ENCODE measurements around the gene LLGL2. TPM values are rescaled to one million over a fixed set of nuclear protein-coding genes. Genes with fewer than 3 reads are reported as not detected.
A peak's percentile ranks its signal among the peaks of the same experiment; 100 is the strongest.

Gene LLGL2
- total RNA-seq, 4 donors from 2014 or later, result 221 to 563 (median 300) TPM

- no peak for TF ChIP-seq POLR2A (IDR thresholded peaks at IDR 0.05)
- no peak for TF ChIP-seq CTCF (IDR thresholded peaks at IDR 0.05)
These were observed 13.6 kb upstream of the LLGL2 start for GRCh38 chr17:75511610-75512575.

DNA sequence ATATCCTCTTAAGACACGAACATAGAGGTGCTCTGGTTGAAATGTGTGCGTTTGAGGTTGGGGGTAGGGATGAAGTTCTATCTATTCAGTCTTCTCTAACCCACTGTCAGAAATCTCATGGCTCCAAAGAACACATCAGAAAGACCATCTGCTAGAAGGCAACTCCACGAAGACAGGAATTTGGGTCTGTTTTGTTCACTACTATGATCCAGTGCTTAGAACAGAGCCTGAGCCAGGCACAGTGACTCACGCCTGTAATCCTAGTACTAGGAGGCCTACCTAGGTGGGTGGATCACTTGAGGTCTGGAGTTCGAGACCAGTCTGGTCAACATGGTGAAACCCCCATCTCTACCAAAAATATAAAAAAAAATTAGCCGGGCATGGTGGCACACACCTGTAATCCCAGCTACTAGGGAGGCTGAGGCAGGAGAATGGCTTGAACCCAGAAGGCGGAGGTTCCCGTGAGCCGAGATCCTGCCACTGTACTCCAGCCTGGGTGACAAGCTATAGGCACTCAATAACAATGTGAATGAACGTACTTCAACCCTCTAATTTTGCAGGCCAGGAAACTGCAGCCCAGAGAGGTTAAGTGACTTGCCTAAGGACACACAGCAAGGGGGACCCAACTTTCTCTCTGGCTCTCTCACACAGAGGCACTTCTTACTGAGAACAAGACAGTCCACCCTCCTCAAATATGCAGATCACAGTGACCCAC, 12.4 kb upstream of the LLGL2 start:
- TF ChIP-seq CTCF (IDR thresholded peaks at IDR 0.05) (no peak), POLR2A (IDR thresholded peaks at IDR 0.05) (no peak)
- no peaks in the 10 kb centered on the region for H3K9me3 ChIP-seq
- peaks cover 3 to 58% (median 17%) of the 10 kb centered on the region in 4 donors for H3K4me1 ChIP-seq
- H3K27me3 ChIP-seq, result no peaks in the 10 kb centered on the region
- peak overlapping the region in 1 of 4 donors; percentile 88 for H3K27ac ChIP-seq
- peak overlapping the region in 2 of 4 donors; percentile 86 to 94 for H3K4me3 ChIP-seq
- DNase-seq, result no peak
- H3K36me3 ChIP-seq, result peaks cover 0 to 2% (median 0%) of the 10 kb centered on the region in 3 donors

More at GRCh38 chr17:75511610-75512575, 13.6 kb upstream of the LLGL2 start:
- Histone ChIP-seq H3K4me1 (peaks cover 0 to 46% (median 7%) of the 10 kb centered on the region in 4 donors), H3K4me3 (peak overlapping the region in 2 of 4 donors; percentile 9 to 19), H3K27me3 (no peaks in the 10 kb centered on the region), H3K9me3 (no peaks in the 10 kb centered on the region), H3K27ac (peak overlapping the region in 2 of 4 donors; percentile 10 to 16), H3K36me3 (peaks cover 0 to 13% (median 0%) of the 10 kb centered on the region in 3 donors)
- no peak for DNase-seq

GRCh38 chr17:75513641-75514000, 11.9 kb upstream of the LLGL2 start:
- Histone ChIP-seq H3K9me3 (no peaks in the 10 kb centered on the region), H3K4me1 (peaks cover 3 to 62% (median 21%) of the 10 kb centered on the region in 4 donors), H3K27ac (peak overlapping the region in 1 of 4 donors; percentile 88), H3K4me3 (peak overlapping the region in 2 of 4 donors; percentile 86 to 94), H3K27me3 (no peaks in the 10 kb centered on the region), H3K36me3 (peaks cover 0 to 2% (median 0%) of the 10 kb centered on the region in 3 donors)
- no peak for DNase-seq
- TF ChIP-seq POLR2A (IDR thresholded peaks at IDR 0.05) (no peak), CTCF (IDR thresholded peaks at IDR 0.05) (no peak)

GRCh38 chr17:75514299-75514918, 11.1 kb upstream of the LLGL2 start:
- no peak for TF ChIP-seq CTCF (IDR thresholded peaks at IDR 0.05)
- TF ChIP-seq POLR2A (IDR thresholded peaks at IDR 0.05), result peak in 1 of 2 donors; percentile 39
- peak in 1 of 3 donors; percentile 61 for DNase-seq

GRCh38 chr17:75514919-75515495, 10.5 kb upstream of the LLGL2 start:
- Histone ChIP-seq H3K4me1 (peaks cover 3 to 48% (median 23%) of the 10 kb centered on the region in 4 donors), H3K9me3 (no peaks in the 10 kb centered on the region), H3K27ac (peak overlapping the region; percentile 80 to 91 (median 86)), H3K27me3 (no peaks in the 10 kb centered on the region), H3K4me3 (peak overlapping the region; percentile 86 to 94 (median 92)), H3K36me3 (peaks cover 0 to 11% (median 0%) of the 10 kb centered on the region in 3 donors)
- DNase-seq, result no peak
- TF ChIP-seq POLR2A (IDR thresholded peaks at IDR 0.05), result no peak
- TF ChIP-seq CTCF (IDR thresholded peaks at IDR 0.05), result no peak

More at GRCh38 chr17:75514299-75514918, 11.1 kb upstream of the LLGL2 start:
- Histone ChIP-seq H3K4me3 (peak overlapping the region; percentile 86 to 94 (median 92)), H3K27me3 (no peaks in the 10 kb centered on the region), H3K27ac (peak overlapping the region; percentile 80 to 91 (median 86)), H3K9me3 (no peaks in the 10 kb centered on the region), H3K4me1 (peaks cover 3 to 54% (median 23%) of the 10 kb centered on the region in 4 donors), H3K36me3 (peaks cover 0 to 6% (median 0%) of the 10 kb centered on the region in 3 donors)
